AG10803 (cell line): Measurements from ENCODE around the gene STK32C.

ENCODE experiments used
- DNase-seq: peaks from one replicate; pipeline ENCODE4 v3.0.0; 2010; ENCODE audit warnings: low read depth
- H3K4me3 ChIP-seq: 2 replicates; pipeline ENCODE4 v1.5.1; 2011; ENCODE audit warnings: mild to moderate bottlenecking, low read length, control low read depth
- TF ChIP-seq, protein P1 (sequence below): conservative IDR thresholded peaks from 2 replicates; pipeline ENCODE4 v1.5.1; 2011; ENCODE audit warnings: mild to moderate bottlenecking, low read length, control low read depth, inconsistent platforms

STK32C gene

DNA sequence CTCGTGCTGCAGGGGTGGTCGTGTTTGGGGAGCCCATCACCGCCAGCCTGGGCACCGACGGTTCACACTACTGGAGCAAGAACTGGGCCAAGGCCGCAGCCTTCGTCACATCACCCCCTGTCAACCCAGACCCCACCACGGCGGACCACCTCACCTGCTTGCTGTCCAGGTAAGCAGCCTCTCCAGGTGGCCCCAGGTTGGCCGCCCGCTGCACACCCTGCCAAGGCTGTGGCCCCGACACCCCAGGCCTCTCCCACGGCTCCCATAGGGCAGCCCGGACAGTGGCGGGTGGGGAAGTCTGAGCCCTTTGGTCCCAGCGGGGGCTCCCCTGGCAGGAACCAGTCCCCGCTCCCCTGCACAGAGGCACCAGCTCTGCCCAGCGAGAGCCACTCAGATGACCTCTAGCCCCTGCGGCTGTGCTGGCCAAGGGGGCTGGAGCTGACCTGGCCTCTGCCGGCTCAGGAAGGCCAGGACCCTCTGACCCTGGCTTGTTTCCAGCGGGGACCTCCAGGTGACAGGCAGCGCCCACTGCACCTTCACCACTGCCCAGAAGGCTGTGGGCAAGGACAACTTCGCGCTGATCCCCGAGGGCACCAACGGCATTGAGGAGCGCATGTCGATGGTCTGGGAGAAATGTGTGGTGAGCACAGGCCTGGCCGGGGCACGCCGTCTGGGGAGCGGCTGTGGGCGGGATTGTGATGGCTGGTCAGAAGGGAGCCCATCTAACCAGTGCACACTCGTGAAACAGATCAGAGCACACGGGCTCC, 107.2 kb downstream of the STK32C start:
- TF ChIP-seq, protein P1, sequence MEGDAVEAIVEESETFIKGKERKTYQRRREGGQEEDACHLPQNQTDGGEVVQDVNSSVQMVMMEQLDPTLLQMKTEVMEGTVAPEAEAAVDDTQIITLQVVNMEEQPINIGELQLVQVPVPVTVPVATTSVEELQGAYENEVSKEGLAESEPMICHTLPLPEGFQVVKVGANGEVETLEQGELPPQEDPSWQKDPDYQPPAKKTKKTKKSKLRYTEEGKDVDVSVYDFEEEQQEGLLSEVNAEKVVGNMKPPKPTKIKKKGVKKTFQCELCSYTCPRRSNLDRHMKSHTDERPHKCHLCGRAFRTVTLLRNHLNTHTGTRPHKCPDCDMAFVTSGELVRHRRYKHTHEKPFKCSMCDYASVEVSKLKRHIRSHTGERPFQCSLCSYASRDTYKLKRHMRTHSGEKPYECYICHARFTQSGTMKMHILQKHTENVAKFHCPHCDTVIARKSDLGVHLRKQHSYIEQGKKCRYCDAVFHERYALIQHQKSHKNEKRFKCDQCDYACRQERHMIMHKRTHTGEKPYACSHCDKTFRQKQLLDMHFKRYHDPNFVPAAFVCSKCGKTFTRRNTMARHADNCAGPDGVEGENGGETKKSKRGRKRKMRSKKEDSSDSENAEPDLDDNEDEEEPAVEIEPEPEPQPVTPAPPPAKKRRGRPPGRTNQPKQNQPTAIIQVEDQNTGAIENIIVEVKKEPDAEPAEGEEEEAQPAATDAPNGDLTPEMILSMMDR, result no peak
- DNase-seq, result no peak
- H3K4me3 ChIP-seq, result no peak overlapping the region

DNA sequence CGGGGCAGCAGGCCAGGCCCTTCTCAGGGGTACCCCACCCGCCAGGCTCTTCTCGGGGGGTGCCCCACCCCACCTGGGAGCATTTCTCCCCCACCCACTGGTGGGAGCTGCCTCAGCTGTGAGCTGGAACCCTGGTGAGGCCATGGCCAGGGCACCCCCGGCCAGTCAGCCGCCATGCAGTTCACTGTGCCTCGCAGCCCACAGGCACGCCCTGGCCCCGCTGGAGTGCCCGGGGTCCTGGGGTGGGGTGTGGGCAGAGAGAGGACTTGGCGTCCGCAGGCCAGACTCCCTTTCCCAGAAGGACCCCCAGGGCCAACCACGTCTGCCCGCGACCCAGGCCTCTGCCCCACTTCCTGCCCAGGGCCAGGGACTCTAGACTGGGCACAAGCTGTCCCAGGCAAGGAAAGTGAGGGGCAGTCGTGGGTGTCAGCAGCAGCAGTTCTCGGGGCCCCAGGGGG, 107.9 kb downstream of the STK32C start:
- DNase-seq, result no peak
- TF ChIP-seq, protein P1, result no peak

DNA sequence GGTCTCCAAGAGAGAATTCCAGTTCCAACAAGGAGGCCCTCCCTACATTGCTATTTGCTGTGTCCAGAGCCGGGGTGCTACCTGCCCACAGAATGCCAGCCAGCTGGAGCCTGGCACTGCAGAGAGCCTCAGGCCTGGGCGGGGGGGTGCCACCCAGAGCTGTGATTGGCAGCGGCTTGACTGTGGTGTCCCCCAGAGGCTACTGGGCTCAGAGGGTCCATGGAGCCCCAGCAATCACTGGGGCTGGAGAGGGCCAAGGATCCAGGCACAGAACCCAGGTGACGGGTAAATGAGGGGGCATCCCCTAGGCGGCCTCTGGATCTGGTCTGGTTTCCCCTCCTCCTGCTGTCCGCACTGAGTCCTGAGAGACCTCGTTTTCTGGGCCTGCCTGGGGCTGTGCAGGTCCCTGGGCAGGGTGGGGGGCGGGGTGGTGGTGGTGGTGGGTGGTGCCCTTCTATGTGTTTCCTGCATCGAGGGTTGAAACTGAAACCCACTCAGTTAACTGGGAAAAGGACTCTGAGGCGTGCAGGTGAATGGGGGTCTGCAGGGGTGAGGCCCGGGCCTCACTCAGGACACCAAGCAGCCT, 108.4 kb downstream of the STK32C start:
- DNase-seq, result no peak
- no peak overlapping the region for H3K4me3 ChIP-seq
- TF ChIP-seq, protein P1, result no peak

More for the DNA sequence above, 107.9 kb downstream of the STK32C start:
- H3K4me3 ChIP-seq, result no peak overlapping the region

DNA sequence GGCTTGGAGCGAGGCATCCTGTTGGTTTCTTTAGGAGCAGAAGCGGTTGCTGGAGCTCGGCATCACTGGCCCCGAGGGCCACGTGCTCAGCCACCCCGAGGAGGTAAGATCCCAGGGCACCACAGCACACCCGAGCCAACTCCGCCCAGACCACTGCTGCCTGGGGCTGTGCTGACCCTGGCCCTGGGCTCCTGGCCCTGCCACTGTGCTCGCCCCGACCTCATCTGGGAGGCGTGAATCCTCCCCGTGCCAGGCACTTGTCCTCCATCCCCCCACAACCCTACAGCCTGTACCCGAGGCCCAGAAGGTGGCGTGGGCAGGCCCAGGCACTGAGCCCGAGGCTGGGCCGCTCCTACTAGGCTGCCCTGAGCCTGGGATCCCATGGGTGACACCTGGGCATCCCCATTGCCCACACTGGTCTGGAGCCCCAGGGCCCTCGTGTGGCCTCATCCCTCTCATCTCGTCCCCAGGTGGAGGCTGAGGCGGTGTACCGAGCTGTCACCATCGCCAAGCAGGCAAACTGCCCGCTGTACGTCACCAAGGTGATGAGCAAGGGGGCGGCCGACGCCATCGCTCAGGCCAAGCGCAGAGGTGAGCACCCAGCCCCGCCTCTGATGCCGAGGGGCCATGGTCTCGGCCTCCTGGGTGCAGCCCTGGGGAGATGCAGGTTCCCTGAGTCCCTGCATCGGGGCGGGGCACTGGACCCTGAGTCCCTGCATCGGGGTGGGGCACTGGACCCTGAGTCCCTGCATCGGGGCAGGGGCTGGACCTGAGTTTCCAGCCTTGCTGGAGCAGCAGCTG, 109.2 kb downstream of the STK32C start:
- DNase-seq, result no peak
- TF ChIP-seq, protein P1, result no peak

DNA sequence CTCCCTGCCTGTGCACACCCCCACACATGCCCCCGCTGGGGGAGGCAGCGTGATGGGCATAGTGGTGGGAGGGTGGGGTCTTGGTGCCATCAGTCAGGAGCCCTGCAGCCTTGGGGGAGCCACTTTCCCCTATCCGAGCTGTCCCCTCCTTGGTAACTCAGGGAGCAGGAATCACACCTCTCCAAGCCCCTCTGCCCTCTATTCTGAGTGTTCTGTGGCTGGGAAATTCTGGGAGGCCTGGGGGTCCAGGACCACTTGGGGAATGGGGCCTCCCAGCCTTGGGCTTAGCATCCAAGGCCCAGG, 109.7 kb downstream of the STK32C start:
- TF ChIP-seq, protein P1, result no peak

More for the DNA sequence above, 109.2 kb downstream of the STK32C start:
- no peak overlapping the region for H3K4me3 ChIP-seq

DNA sequence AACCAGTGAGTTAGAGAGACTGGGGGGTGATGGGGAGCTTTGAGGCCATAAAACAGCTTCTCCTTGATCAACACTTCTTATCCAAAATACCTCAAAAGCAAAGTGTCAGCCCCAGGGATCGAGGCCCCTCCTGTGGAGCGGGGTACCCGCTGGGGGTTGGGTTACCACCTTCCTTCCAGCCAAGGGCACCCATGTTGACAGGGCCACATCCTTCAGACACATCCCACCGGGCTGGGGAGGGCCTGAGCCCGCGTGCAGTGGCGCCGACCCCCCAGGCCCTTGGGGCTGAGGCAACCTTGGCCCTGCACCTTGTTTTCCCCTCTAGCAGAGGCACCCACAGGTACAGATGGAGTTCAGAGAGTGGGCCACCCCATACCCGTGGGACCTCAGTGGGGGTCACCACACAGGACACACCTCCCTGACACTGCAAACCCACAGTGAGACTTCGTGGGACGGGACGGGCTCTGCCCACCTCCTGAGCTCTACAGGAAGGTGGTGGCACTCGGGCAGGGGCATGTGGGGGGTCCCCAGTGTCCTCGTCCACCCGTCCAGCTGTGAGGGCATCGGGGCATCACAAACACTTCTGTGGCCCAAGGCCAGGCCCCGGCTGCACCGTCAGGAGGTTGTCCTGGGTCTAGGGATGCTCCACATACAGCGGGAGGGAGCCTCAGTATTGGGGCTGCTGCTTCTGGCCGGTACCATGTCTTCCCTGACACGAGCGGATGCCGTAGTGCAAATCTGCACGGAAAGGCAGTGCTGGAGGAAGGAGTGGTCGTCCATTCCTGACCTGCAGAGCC, 110.3 kb downstream of the STK32C start:
- DNase-seq, result no peak
- no peak overlapping the region for H3K4me3 ChIP-seq
- TF ChIP-seq, protein P1, result no peak

More for the DNA sequence above, 109.7 kb downstream of the STK32C start:
- no peak for DNase-seq
- H3K4me3 ChIP-seq, result no peak overlapping the region
